K562 (cell line): Measurements from ENCODE around the gene RASGEF1C. TPM values are rescaled to one million over a fixed set of nuclear protein-coding genes. Genes with fewer than 3 reads are reported as not detected.

Experiments used
- ATAC-seq: fragments of 200-7000 bp; cut with Tn5 transposase; 3 replicates; pipeline ENCODE4 v1.9.1; 2020; ENCODE audit warnings: moderate library complexity
- BruUV-seq: library from RNA; stranded (reverse); fragments of 400-500 nt; replicated peaks from 2 replicates; lab custom pipeline; 2021; lab: Mats Ljungman, UMichigan
- CTCF ChIA-PET: fragments of 300-600 bp; formaldehyde crosslinking; extraction: SDS; loops from one replicate; lab custom pipeline; 2021; ENCODE audit warnings: low intra/inter-chr PET ratio; lab: Yijun Ruan, JAX
- POLR2A ChIA-PET: fragments of 300-600, 350-650 bp; sonication (Branson Sonifier 250); formaldehyde crosslinking; extraction: SDS; loops from one replicate; lab custom pipeline; 2021; ENCODE audit warnings: antibody characterized with exemption, inconsistent platforms; lab: Yijun Ruan, JAX
- DNase-seq, 4 experiments: peaks; one replicate each; pipeline versions ENCODE4 v3.0.0 to v3.0.0-alpha.2; 2011 to 2018; ENCODE audit warnings: low spot score in 3 of 4, mixed read lengths in 3 of 4; ENCODE audit errors: extremely low read depth in 1 of 4
- FAIRE-seq: peaks from 2 replicates; lab custom pipeline; 2011; peaks lifted over from hg19 to GRCh38; lab: Jason Lieb, UNC
- H2AFZ ChIP-seq: 2 replicates; pipeline ENCODE4 v1.6.0; 2011; ENCODE audit warnings: low read depth, low read length, control low read depth, inconsistent platforms
- H3K27ac ChIP-seq: fragments of 200-600 bp; 3 replicates; pipeline ENCODE4 v1.8.0; 2011; ENCODE audit warnings: low read depth, mild to moderate bottlenecking, control low read depth, inconsistent platforms, low read length, moderate library complexity, mixed read lengths; ENCODE audit errors: extremely low read depth
- H3K27me3 ChIP-seq, 2 experiments: fragments of 300-600 bp in 1 of 2; 2 replicates in 1 of 2; 3 replicates in 1 of 2; pipeline versions ENCODE4 v1.6.0 to v1.8.0; 2011; ENCODE audit warnings: inconsistent platforms in 2 of 2, low read length in 2 of 2, mild to moderate bottlenecking in 1 of 2, mixed read lengths in 1 of 2, moderate library complexity in 1 of 2; ENCODE audit not compliant: control insufficient read depth in 2 of 2, insufficient read depth in 2 of 2
- H3K36me3 ChIP-seq: fragments of 300-600 bp; 3 replicates; pipeline ENCODE4 v1.8.0; 2011; ENCODE audit warnings: mild to moderate bottlenecking, low read length, inconsistent platforms; ENCODE audit not compliant: control insufficient read depth, insufficient read depth
- H3K4me1 ChIP-seq, 2 experiments: fragments of 200-600 bp in 1 of 2; replicated peaks in 1 of 2; 2 replicates in 1 of 2; 3 replicates in 1 of 2; pipeline versions ENCODE4 v1.5.1 to v1.8.0; 2011; ENCODE audit warnings: inconsistent platforms in 2 of 2, low read length in 2 of 2, mild to moderate bottlenecking in 1 of 2, mixed read lengths in 1 of 2, moderate library complexity in 1 of 2; ENCODE audit not compliant: control insufficient read depth in 2 of 2, insufficient read depth in 2 of 2
- H3K4me2 ChIP-seq: 2 replicates; pipeline ENCODE4 v1.6.1; 2011; ENCODE audit warnings: low read length, control low read depth, inconsistent platforms, mixed read lengths; ENCODE audit not compliant: insufficient read depth
- H3K4me3 ChIP-seq: fragments of 200-600 bp; sonication (generic), shearing (Covaris generic); 2 replicates; pipeline ENCODE4 v1.5.1; 2016; ENCODE audit warnings: control low read depth, inconsistent platforms
- H3K79me2 ChIP-seq: fragments of 200-600 bp; 3 replicates; pipeline ENCODE4 v1.8.0; 2011; ENCODE audit warnings: low read length, inconsistent platforms; ENCODE audit not compliant: control insufficient read depth, insufficient read depth
- H3K9ac ChIP-seq, 2 experiments: 2 replicates each; pipeline versions ENCODE4 v1.6.0 to v1.6.1; 2011; ENCODE audit warnings: low read depth in 2 of 2, low read length in 2 of 2, control low read depth in 1 of 2, inconsistent platforms in 1 of 2, mild to moderate bottlenecking in 1 of 2, mixed read lengths in 1 of 2; ENCODE audit not compliant: insufficient read depth in 1 of 2
- H3K9me1 ChIP-seq: one replicate; pipeline ENCODE4 v1.6.0; 2011; ENCODE audit warnings: inconsistent platforms, mild to moderate bottlenecking, low read length, moderate library complexity; ENCODE audit not compliant: control insufficient read depth, insufficient read depth
- H3K9me3 ChIP-seq: replicated peaks from 2 replicates; pipeline ENCODE4 v1.5.1; 2011; ENCODE audit warnings: low read depth, low read length, inconsistent platforms; ENCODE audit not compliant: control insufficient read depth, insufficient read depth
- H4K20me1 ChIP-seq: replicated peaks from 2 replicates; pipeline ENCODE4 v1.6.1; 2011; ENCODE audit warnings: low read length, inconsistent platforms, mixed read lengths; ENCODE audit not compliant: control insufficient read depth, insufficient read depth
- RCOR1 ChIP-seq, 2 experiments: IDR thresholded peaks; 2 replicates each; pipeline ENCODE4 v1.6.1; 2012; ENCODE audit warnings: low read depth in 2 of 2, low read length in 2 of 2, borderline replicate concordance in 1 of 2, improper control_type of control experiment in 1 of 2
- RUNX1 ChIP-seq: sonication (generic); IDR thresholded peaks from 2 replicates; pipeline ENCODE4 v1.6.1; 2016; ENCODE audit warnings: antibody characterized with exemption, low read depth
- ZBTB7A ChIP-seq: IDR thresholded peaks from 2 replicates; pipeline ENCODE4 v1.6.1; 2011; ENCODE audit warnings: low read depth, mild to moderate bottlenecking, low read length, moderate library complexity, borderline replicate concordance; ENCODE audit not compliant: control insufficient read depth
- ZFP36 ChIP-seq: fragments of 150-350 bp; IDR thresholded peaks from 2 replicates; pipeline ENCODE4 v1.6.1; 2018; ENCODE audit warnings: low read length, low read depth; ENCODE audit not compliant: partially characterized antibody
- WGBS: fragments of 100-300 bp; shearing (Covaris generic); methylation state at CpG from one replicate; pipeline ENCODE4 v1.1.6; 2016; ENCODE audit warnings: low coverage, mixed read lengths; ENCODE audit not compliant: insufficient coverage; ENCODE audit errors: missing lambda C conversion rate; 5-methylcytosine and 5-hydroxymethylcytosine counted together
- in situ Hi-C: fragments of 300-500 bp; cut with MboI; formaldehyde crosslinking; loops from 4 replicates; pipeline ENCODE4 v1.15.0; 2018; ENCODE audit warnings: inconsistent platforms, mixed read lengths
- intact Hi-C: fragments of 100-400 bp; cut with micrococcal nuclease; formaldehyde crosslinking; loops from 2 replicates; pipeline ENCODE4 v1.14.2; 2022
- polyA plus RNA-seq, 8 experiments: library from polyadenylated mRNA; depleted of rRNA in 4 of 8; stranded (reverse) in 5 of 8; unstranded in 3 of 8; fragments of >200 nt; fragmentation: Nextera tagmentation in 2 of 8; fragmentation: Illumina TruSeq in 1 of 8; extraction: Ambion mirVana in 2 of 8; extraction: Trizol in 1 of 8; gene quantifications; 2 replicates each; pipeline versions ENCODE4 v1.2.1 to v1.2.3, GENCODE V29; 2011 to 2014; ENCODE audit warnings: inconsistent platforms in 1 of 8, missing spikeins in 1 of 8
- total RNA-seq, 7 experiments: library from RNA; depleted of rRNA in 6 of 7; stranded (reverse); fragments of >200 nt in 6 of 7; fragmentation: Illumina TruSeq in 2 of 7; extraction: Trizol in 2 of 7; gene quantifications; 2 replicates each; pipeline versions ENCODE4 v1.2.1 to v1.2.3, GENCODE V29; 2011 to 2021; ENCODE audit warnings: low replicate concordance in 1 of 7

The RASGEF1C gene
- total and polyA plus RNA-seq, 9 of the 15 experiments (the other 6 are each of a cell fraction or from before 2014, with no cell fraction given), result 0.04 to 1.1 (median 0.21) TPM; not detected in 4

- DNase-seq, result no peak
- in situ Hi-C loops (no loop called here), intact Hi-C loops (no loop called here)
- no peaks in the 10 kb centered on the region for H3K9me3 ChIP-seq
- WGBS, result 46% methylated on average over 20 of the region's 23 CpGs
- H3K27me3 ChIP-seq, result peaks cover 0 to 13% of the 10 kb centered on the region in 2 experiments; a peak in 2 of 5 replicates
- peaks cover 0 to 32% of the 10 kb centered on the region in 2 experiments; a peak in 4 of 5 replicates for H3K4me1 ChIP-seq
- no peaks in the 10 kb centered on the region for H4K20me1 ChIP-seq
- no peaks in the 10 kb centered on the region for H3K9me1 ChIP-seq
- no peaks in the 10 kb centered on the region for H3K79me2 ChIP-seq
- H3K36me3 ChIP-seq, result no peaks in the 10 kb centered on the region
- ChIA-PET CTCF (no interaction called here), POLR2A (no interaction called here)
- BruUV-seq, result no TSS peak
- no peak for FAIRE-seq
- H3K9ac ChIP-seq, result no peak overlapping the region
- no peak overlapping the region for H3K27ac ChIP-seq
- no peak overlapping the region for H2AFZ ChIP-seq
- TF ChIP-seq ZFP36 (peak; percentile 90), RUNX1 (no peak), RCOR1 (IDR thresholded peaks at IDR 0.05; ENCODE audit: borderline replicate concordance in 1 of 2, low read depth in 2 of 2, low read length in 2 of 2) (0 out of 4 replicates have a peak, but pooled peaks of 1 of the 2 experiments have one; percentile 3), ZBTB7A (no peak)
- H3K4me2 ChIP-seq, result no peak overlapping the region
- no peak overlapping the region for H3K4me3 ChIP-seq
- no peak for ATAC-seq
Observed at GRCh38 chr5:180113660-180114303, 95.2 kb downstream of the RASGEF1C start.
